ENCODE results near the gene PRSS56.
A peak's percentile ranks its signal among the peaks of the same experiment; 100 is the strongest.
"Not testable (repeated sequence)": the region's sequence is repeated elsewhere in the genome, so short reads cannot be mapped to it uniquely, and the experiment has no call there.

PRSS56 gene

DNA sequence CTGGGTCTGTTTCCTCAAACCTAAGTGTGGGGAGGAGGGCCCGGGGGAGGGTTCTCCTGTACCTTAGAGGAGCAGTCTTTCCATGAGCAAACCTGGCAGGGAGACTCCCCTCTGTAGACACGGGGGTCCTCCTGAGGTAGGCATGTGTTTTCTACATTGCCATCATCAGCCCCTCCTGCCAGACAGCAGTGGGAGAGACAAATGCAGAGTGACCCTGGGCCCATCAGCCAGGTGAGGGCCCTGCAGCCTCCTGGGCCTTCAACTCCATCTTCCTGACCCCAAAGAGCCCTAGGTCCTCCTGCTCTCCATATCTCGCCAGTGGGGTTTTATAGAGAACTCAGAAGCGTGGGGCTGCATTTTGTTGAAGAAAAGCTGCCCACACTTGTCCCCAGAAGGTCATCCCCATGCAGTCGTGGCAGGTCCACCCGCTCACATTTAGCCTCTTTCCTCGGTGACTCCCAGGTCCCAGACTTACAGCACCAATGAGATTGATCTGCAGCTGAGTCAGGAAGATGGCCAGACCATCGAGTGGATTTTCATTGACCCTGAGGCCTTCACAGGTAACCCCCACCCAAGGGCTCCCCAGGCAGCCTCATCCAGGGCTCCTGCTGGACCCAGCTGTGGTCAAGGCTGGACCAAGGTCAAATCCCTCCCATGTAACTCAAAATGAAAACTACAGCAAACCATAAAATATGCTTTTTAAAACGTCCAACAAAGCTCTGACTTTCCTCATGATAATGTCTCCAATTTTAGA, 21.9 kb downstream of the PRSS56 start:
- DNase-seq (ENCODE audit: low read depth in 2 of 2) = no peak

DNA sequence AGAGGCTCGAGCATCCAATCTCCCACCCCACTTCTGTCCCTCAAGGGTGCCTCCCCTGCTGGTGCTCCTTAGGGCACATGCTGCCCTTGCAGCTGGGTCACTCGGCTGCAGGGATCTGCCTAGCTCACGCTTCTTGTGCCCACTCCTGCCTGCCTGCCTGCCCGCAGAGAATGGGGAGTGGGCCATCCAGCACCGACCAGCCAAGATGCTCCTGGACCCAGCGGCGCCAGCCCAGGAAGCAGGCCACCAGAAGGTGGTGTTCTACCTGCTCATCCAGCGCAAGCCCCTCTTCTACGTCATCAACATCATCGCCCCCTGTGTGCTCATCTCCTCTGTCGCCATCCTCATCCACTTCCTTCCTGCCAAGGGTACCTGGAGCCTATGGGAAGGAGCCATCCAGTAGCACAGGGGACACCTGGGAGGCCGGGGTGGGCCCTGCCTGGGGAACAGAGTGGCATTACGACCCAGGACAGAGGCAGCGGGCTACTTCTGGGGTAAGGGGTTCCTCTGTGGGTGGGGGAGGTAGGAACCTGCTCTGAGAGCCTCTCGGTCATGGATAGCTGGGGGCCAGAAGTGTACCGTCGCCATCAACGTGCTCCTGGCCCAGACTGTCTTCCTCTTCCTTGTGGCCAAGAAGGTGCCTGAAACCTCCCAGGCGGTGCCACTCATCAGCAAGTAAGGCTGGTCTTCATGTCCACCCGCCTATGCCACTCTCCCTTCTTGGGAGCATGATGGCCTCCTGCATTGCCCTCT, 22.7 kb downstream of the PRSS56 start:
- DNase-seq (ENCODE audit: low read depth in 2 of 2) = no peak

DNA sequence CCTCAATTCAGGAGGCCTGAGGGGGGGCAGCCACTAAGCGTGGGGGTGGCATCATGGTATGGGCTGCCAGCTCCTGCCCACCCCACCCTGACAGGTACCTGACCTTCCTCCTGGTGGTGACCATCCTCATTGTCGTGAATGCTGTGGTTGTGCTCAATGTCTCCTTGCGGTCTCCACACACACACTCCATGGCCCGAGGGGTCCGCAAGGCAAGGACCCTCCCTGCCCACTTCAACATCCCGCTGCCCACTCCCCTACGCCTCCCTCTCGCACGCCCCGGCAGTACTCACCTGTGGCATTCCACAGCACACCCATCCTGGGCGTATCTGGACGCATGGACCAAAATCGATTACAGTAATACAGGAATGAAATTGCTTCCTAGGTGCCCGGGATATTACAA, 23.3 kb downstream of the PRSS56 start:
- DNase-seq (ENCODE audit: low read depth in 2 of 2) = no peak

DNA sequence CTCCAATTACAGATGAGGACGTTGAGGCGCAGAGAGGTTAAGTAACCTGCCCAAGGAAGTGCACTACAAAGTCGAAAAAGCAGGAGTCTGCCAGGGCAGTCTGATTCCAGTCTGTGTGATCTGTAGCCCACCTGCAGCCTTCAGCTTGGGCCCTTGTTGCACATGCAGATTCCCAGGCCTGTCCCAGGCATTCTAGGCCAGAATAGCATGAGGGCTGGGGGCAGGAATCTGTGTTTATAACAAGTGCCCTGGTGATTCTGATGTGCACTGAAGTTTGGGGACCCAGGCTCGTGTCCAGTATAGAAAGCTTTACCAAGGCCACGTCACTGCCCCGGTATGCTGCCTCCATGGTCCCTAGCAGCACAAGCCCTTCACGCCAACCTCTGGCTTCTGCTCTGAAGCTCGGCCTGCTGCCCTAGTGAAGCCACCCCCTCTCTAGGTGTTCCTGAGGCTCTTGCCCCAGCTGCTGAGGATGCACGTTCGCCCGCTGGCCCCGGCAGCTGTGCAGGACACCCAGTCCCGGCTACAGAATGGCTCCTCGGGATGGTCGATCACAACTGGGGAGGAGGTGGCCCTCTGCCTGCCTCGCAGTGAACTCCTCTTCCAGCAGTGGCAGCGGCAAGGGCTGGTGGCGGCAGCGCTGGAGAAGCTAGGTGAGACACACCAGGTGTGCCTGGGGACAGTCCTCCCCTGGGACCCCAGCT, 23.9 kb downstream of the PRSS56 start:
- no peak for DNase-seq (ENCODE audit: low read depth in 2 of 2)

DNA sequence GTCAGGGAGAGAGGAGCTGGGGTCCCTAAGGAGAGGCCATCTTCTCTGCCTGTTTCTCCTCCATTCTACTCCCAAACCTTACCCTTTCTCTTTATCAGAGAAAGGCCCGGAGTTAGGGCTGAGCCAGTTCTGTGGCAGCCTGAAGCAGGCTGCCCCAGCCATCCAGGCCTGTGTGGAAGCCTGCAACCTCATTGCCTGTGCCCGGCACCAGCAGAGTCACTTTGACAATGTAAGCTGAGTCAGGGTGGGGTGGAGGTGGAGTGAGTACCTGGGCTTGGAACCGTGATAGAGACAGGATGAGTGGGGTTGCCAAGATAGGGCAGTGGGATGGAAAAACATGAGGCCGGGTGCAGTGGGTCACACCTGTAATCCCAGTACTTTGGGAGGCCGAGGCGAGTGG, 24.5 kb downstream of the PRSS56 start:
- no peak for DNase-seq (ENCODE audit: low read depth in 2 of 2)

DNA sequence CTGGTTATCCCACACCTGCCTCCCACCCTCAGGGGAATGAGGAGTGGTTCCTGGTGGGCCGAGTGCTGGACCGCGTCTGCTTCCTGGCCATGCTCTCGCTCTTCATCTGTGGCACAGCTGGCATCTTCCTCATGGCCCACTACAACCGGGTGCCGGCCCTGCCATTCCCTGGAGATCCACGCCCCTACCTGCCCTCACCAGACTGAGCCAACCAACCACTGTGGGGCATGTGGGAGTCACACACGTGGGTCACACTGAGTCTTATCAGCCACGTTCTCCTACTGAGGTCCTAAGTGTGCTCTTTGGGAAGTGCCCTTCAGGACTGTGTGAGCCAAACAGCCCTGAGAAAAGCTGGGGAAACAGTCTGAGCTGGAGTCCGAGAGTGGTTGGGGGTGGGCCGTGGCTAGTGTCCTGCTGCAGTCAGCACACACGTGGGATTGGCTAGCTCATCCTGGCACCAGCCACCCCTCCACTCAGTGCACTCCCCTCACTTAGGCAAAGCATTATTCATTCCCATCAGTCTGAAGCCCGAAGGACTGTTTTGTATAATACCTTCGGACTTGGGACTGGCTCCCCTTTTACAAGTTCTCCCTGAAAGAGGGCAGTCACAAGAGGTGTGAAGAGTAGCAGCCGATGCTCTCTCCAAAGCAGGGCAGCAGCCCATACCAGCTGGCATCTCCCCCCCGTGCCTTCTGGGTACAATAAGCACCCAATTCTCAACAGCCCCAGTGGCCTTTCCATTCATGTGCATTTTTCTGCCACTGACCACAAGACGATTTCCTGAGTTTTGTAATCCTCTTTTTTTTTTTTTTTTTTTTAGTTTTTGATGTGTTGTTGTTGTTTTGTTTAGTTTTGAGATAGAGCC, 25.6 kb downstream of the PRSS56 start:
- DNase-seq (ENCODE audit: low read depth in 2 of 2) = no peak

DNA sequence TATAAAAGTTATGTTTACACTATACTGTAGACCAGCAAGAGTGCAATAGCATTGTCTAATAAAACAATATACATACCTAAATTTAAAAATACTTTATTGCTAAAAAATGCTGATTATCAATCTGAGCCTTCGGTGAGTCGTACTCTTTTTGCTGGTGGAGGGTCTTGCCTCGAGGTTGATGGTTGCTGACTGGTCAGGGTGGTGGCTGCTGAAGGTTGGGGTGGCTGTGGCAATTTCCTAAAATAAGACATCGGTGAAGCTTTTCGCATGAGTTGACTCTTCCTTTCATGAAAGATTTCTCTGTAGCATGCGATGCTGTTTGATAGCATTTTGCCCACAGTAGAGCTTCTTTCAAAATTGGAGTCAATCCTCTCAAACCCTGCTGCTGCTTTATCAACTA, 27.8 kb downstream of the PRSS56 start:
- no peak for DNase-seq (ENCODE audit: low read depth in 2 of 2)

DNA sequence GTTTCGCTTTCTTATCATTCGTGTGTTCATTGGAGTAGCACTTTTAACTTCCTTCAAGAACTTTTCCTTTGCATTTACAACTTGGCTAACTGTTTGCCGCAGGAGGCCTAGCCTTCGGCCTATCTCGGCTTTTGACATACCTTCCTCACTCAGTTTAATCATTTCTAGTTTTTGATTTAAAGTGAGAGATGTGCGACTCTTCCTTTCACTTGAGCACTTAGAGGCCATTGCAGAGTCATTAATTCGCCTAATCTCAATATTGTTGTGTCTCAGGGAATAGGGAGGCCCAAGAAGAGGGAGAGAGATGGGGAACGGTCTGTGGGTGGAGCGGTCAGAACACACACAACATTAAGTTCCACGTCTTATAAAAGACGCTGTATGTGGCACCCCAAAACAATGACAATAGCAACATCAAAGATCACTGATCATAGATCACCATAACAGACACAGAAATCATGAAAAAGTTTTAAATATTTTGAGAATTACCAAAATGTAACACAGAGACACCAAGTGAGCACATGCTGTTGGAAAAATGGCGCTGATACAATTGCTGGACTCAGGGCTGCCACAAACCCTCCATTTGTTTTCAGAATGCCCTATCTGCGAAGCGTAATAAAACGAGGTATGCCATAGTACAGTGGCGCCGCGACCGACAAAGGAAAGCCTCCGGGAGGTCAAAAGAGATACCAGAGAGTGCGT, 29.6 kb downstream of the PRSS56 start:
- DNase-seq (ENCODE audit: low read depth in 2 of 2) = no peak

DNA sequence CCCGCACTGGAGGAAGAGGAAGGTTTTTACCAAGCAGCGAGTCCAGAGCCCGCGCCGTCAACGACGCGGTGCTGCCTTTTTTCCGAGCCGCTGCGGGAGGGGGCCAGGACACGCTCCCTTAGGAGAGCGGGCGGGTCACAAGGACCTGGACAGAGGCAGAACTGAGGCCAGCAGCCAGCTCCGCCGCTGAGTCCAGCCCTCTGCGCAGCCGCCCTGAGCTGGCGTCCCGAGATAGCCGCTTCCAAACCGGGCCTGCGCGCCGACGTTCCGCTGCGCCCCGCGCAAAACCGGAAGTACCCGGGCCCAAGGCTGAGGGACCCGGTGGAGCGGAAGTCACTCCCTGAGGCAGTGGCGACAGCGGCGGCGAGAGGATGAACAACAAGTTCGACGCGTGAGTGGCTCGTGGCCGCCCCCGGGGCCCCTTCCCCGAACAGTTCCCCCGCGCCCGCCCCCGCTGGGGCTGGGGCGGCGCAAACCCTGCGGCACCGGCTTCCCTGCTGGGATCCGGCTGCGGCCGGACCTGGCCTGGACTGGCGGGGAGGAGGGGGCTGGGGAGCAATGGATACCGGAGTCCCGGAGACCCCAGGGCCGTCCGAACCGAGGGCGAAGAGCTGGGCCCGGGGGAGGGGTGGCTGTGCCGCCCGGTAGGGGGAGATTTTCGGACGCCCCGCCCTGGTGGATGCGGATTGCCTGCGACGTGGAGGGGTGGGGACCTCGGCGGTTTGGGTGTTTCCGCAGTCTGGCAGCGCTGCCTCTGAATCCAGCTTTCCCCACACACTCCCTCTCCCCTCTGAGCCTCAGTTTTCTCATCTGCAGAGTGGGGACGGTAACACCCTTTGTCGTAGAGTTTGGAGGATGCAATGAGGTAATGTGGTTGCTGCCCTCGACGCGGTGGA, 30.4 kb downstream of the PRSS56 start, which contains the start of the genes EIF4E2 and TIGD1:
EIF4E2 (plus strand) TSS at position 336 of the 896 bp plus-strand sequence; CDS start at position 372, 36 bp downstream.
TIGD1 (minus strand) TSS at position 204 of the 896 bp plus-strand sequence. CDS start 675 bp downstream, outside the sequence.
- DNase-seq (ENCODE audit: low read depth in 2 of 2) = peak; percentile 67 to 84

DNA sequence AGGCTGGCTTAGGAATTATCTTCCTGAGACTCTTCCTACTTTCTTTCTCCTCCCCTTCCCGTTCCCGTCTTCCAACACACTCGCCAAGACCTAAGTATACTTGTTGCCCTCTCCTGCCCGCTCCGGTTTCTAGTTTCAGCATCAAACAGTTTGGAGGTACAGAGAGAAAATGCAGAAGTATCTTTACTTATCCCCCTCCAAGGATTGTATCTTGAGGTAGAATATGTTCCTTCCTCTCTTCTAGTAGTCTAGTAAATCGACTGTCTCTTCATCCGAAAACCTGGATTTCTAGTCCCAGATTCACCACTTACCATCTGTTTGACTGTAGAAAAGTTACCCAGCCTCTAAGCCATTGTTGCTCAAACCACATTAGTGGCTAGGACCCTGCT, 31.1 kb downstream of the PRSS56 start:
- DNase-seq (ENCODE audit: low read depth in 2 of 2) = no peak

DNA sequence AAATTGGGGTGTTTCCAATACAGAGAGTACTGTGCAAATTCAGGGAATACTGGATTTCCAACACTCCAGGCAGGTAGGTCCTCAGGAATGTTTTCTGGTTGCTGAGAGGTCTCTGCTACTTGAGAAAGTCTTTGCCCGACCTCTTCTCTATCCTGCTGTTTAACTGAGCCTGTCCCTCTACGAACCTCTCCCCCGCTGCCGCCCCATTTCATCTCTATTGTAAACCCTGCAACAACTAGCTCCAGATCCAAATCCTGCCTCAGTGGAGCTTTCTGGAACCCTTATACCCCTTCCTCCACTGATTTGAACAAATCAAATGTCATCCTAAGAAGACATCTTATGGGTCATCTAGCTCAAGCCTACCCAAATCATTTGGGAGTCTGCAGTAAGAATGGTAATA, 31.6 kb downstream of the PRSS56 start:
- DNase-seq (ENCODE audit: low read depth in 2 of 2) = no peak

DNA sequence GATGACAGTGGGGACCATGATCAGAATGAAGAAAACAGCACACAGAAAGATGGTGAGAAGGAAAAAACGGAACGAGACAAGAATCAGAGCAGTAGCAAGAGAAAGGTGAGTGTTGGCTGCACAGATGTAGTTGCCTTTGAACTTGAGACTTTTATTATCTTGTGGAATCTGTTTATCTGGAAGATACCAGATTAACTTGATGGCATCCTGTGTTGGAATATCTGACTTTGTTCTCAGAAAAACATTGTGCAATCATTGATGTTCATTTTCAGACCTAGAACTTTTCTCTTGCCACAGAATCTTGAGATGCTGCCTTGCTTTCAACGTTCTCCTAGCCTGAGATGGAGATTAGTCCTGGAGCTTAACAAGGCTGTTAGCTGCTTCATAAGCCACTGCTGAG, 36.2 kb downstream of the PRSS56 start:
- no peak for DNase-seq (ENCODE audit: low read depth in 2 of 2)

DNA sequence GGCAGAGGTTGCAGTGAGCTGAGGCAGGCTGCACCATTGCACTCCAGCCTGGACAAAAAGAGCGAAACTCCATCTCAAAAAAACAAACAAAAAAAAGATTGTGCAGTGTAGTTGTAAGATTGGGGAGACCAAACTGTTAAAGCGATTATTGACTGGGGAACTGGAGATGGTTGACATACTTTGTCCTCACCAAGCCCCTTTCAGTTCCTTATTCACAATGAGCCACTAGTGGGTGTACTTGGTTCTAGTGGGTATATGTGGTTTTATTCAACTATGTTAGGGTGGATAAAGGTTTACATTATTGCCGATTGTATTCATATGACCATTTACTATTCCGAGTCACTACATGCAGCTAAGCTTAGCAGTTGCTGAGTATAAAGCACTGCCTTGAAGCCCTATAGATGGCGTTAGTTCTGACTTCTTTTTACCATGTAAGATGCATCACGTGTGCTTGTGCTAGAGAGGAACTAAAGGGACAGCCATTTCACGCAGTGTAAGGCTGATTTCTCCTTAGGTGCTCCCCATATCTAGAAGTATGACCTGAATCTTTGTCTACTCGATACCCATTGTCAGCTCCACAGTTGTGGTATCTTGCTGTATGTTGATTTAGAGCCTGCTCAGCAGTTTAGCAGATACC, 42.4 kb downstream of the PRSS56 start:
- no peak for DNase-seq (ENCODE audit: low read depth in 2 of 2)

DNA sequence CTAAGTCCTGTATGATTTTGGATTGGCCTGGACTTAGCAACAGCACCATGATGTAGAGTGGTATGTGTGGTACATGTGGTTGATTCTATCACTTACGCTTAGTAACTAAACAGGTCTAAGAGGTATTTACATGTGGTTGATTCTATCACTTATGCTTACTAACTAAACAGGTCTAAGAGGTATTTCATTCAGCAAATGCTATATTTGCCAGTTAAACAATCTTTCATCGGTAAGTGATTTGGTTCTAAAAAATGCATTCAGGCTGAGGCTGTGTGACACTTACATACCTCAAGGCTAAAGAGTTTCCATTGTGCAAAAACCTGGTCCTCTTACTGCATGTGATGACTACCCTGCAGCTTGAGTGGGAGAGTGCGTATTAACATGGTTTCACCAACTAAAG, 43.4 kb downstream of the PRSS56 start:
- DNase-seq (ENCODE audit: low read depth in 2 of 2) = no peak

DNA sequence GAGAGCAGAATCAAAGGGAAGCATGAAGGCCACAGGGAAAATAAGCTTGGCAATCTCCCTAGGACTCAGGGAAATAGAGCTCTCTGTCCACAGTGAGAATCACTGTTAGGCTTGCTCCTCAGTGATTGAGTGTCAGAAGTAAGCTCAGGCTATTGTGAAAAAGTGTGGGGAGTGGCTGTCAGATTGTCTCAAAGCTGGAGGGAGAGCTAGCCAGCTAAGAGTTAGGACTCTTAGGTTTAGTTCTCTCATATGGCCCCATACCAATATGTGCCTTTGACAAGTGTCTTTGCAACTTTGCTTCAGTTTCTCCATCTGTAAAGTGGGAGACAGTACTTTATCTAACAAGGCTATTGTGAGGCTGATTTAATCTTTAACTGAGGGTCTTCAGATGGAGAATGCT, 47.5 kb downstream of the PRSS56 start:
- DNase-seq (ENCODE audit: low read depth in 2 of 2) = no peak

DNA sequence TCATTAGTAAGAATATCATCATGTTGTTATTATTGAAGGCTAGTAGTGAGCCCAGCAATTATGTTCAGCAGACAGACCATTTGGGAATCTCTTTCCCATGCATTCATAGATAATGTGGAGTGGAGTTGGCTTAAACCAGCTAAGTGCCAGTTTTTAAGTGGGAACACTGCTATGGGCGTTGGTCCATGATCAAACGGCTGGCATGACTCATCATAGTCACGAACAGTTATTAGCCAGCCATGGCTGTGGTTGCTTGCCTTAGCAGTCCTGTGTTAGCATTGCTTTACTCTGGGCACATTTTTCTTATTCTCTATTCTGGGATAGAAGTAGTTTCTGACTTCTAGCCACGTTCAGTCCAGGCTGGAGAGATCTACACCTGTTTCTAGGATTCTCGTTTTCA, 48.0 kb downstream of the PRSS56 start:
- no peak for DNase-seq (ENCODE audit: low read depth in 2 of 2)

DNA sequence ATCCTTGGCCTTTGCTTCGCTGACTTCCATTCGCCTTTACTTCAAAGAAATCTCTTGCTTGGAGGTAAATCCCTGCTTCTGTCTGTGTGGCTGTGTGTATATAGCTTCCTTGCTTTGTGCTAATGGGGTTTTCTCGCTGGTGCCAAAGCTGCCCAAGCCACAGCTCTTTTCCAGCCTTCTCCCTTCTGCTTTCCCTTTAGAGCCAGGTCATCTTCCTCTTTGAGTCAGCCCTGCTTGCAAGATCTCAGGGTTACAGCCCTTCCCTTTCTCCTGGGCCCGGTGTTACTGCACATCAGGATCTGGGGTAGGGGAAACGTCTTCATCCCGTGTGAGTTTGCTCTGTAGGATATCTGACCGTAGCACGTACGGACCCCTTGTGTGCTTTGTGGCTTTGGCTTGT, 49.4 kb downstream of the PRSS56 start:
- DNase-seq (ENCODE audit: low read depth in 2 of 2) = no peak

DNA sequence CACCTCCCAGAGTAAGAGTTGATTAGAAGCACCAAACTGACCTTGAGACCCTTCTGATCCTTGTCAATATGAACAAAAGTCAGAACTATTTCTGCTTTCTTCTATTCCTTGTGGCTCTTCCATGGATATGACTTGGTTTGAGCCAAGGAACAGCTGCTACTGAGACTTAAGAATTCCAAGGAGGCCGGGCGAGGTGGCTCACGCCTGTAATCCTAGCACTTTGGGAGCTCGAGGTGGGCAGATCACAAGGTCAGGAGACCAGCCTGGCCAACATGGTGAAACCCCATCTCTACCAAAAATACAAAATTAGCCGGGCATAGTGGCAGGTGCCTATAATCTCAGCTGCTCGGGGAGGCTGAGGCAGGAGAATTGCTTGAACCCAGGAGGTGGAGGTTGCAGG, 50.3 kb downstream of the PRSS56 start:
- DNase-seq (ENCODE audit: low read depth in 2 of 2) = not testable (repeated sequence)

DNA sequence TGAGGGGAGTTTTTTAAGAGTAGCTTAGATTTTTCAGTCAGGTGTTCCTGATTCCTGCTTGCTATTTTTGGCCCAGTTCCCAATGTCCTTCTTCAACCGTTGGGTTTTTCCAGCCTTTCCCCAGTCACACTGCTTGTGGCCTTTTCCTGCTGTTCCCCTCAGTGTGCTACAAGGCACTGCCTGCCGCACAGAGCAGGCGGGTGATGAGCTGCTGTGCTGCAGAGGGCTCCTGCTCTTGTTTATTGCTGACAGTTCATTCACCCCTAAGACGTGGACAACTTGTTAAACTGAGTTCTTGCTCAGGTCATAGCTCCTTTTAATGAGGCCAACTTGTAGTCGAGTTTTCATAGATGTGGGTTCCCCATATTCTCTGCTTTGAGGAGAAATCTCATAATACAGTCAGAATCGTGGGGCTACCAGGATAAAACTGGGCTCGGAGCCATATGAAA, 50.9 kb downstream of the PRSS56 start:
- DNase-seq (ENCODE audit: low read depth in 2 of 2) = no peak

Measured in stimulated activated CD4-positive, alpha-beta T cell treated with anti-CD3 and anti-CD28 coated beads, Interleukin-1b, Interleukin-23, amount 100 ng/mL, for 1 hour (primary cell).